ENCODE data around the gene GLS. TPM values are rescaled to one million over a fixed set of nuclear protein-coding genes. Genes with fewer than 3 reads are reported as not detected.

The GLS gene
- total and polyA plus RNA-seq, 2 of the 13 experiments (the other 11 are each of a cell fraction or from before 2014, with no cell fraction given): 78.6 to 183 TPM

DNA sequence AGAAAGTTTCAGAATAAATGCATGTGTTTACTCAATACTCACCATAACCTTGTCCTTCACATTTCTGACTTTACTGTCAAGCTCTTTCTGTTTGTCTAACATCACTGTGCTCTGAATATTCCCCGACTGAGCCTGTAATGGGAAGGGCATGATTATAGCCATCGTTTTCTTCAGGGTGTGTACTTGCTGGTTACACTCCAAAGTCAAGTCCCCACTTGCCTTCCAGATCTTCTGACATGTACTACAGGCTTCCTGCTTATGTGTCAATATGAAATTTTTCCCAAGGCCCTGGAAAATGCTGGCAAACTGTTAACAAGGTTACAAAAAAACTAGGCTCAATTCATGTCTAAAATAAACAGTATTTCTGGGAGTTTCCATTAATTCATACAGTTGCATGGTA lies 120.4 kb downstream of the GLS start:
- H3K27ac ChIP-seq (ENCODE audit: extremely low read length, insufficient read depth, low read length): no peak overlapping the region
- POLR2A ChIA-PET: no interaction called here

More for the DNA sequence above, 120.4 kb downstream of the GLS start:
- no peak for FAIRE-seq
- no peak for DNase-seq (ENCODE audit: low spot score)
- CTCF ChIA-PET (ENCODE audit: low intra/inter-chr PET ratio, low total read pairs): no interaction called here
- Histone ChIP-seq H3K4me2 (ENCODE audit: low read depth, low read length) (no peak overlapping the region), H3K9me3 (ENCODE audit: low read length) (no peaks in the 10 kb centered on the region), H3K27me3 (ENCODE audit: control insufficient read depth in 1 of 2, insufficient read depth in 2 of 2, low read length in 2 of 2) (no peaks in the 10 kb centered on the region), H4K20me1 (ENCODE audit: insufficient read depth, low read length) (no peaks in the 10 kb centered on the region; the same call in 1 of the 2 replicates), H2AFZ (ENCODE audit: low read length) (no peak overlapping the region), H3K9ac (ENCODE audit: insufficient read depth, low read depth, low read length) (no peak overlapping the region), H3K4me3 (replicated peaks in 1 of 3; ENCODE audit: insufficient read depth in 1 of 3, low read depth in 2 of 3, low read length in 3 of 3) (no peak overlapping the region), H3K36me3 (replicated peaks in 1 of 2; ENCODE audit: control insufficient read depth in 1 of 2, insufficient read depth in 2 of 2, low read length in 2 of 2) (peaks cover 35 to 86% of the 10 kb centered on the region in 2 experiments), H3K4me1 (ENCODE audit: insufficient read depth, low read length) (no peaks in the 10 kb centered on the region), H3K79me2 (ENCODE audit: insufficient read depth, low read length) (no peaks in the 10 kb centered on the region)
- BruUV-seq (replicated peaks): no TSS peak
- ATAC-seq: no peak
- intact Hi-C loops (cut with micrococcal nuclease; ENCODE audit: unreplicated experiment) (no loop called here), in situ Hi-C loops (cut with HindIII; ENCODE audit: extremely low pct_ligation_motif_present, low pct_unique_long_range_greater_than_20kb) (no loop called here)
- TF ChIP-seq KMT2A (CRISPR knock-in tag; IDR thresholded peaks at IDR 0.05): no peak
- TF ChIP-seq, protein P1, sequence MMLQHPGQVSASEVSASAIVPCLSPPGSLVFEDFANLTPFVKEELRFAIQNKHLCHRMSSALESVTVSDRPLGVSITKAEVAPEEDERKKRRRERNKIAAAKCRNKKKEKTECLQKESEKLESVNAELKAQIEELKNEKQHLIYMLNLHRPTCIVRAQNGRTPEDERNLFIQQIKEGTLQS (CRISPR knock-in tag; IDR thresholded peaks at IDR 0.05): no peak
- TF ChIP-seq, protein P2, sequence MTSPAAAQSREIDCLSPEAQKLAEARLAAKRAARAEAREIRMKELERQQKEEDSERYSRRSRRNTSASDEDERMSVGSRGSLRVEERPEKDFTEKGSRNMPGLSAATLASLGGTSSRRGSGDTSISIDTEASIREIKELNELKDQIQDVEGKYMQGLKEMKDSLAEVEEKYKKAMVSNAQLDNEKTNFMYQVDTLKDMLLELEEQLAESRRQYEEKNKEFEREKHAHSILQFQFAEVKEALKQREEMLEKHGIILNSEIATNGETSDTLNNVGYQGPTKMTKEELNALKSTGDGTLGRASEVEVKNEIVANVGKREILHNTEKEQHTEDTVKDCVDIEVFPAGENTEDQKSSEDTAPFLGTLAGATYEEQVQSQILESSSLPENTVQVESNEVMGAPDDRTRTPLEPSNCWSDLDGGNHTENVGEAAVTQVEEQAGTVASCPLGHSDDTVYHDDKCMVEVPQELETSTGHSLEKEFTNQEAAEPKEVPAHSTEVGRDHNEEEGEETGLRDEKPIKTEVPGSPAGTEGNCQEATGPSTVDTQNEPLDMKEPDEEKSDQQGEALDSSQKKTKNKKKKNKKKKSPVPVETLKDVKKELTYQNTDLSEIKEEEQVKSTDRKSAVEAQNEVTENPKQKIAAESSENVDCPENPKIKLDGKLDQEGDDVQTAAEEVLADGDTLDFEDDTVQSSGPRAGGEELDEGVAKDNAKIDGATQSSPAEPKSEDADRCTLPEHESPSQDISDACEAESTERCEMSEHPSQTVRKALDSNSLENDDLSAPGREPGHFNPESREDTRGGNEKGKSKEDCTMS (CRISPR knock-in tag; conservative IDR thresholded peaks at IDR 0.05): no peak
- TF ChIP-seq, protein P3, sequence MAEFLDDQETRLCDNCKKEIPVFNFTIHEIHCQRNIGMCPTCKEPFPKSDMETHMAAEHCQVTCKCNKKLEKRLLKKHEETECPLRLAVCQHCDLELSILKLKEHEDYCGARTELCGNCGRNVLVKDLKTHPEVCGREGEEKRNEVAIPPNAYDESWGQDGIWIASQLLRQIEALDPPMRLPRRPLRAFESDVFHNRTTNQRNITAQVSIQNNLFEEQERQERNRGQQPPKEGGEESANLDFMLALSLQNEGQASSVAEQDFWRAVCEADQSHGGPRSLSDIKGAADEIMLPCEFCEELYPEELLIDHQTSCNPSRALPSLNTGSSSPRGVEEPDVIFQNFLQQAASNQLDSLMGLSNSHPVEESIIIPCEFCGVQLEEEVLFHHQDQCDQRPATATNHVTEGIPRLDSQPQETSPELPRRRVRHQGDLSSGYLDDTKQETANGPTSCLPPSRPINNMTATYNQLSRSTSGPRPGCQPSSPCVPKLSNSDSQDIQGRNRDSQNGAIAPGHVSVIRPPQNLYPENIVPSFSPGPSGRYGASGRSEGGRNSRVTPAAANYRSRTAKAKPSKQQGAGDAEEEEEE (CRISPR knock-in tag; IDR thresholded peaks at IDR 0.05; ENCODE audit: borderline replicate concordance): no peak
- TF ChIP-seq HDAC1 (CRISPR knock-in tag; IDR thresholded peaks at IDR 0.05): no peak
- TF ChIP-seq, protein P4, sequence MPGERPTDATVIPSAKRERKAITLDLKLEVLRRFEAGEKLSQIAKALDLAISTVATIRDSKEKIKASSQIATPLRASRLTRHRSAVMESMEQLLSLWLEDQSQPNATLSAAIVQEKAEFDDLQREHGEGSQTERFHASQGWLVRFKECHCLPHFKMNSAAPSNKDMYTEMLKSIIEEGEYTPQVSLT (CRISPR knock-in tag; IDR thresholded peaks at IDR 0.05; ENCODE audit: borderline replicate concordance, low read depth): no peak
- TF ChIP-seq ZNF510 (CRISPR knock-in tag; IDR thresholded peaks at IDR 0.05; ENCODE audit: low read depth): no peak
- no peak for TF ChIP-seq U2AF1 (optimal IDR thresholded peaks at IDR 0.05; ENCODE audit: low read depth, low read length)
- no peak for TF ChIP-seq ZFY (CRISPR knock-in tag; IDR thresholded peaks at IDR 0.05)
- no peak for TF ChIP-seq HCFC1 (IDR thresholded peaks at IDR 0.05; ENCODE audit: low read depth, low read length)
- TF ChIP-seq, protein P5, sequence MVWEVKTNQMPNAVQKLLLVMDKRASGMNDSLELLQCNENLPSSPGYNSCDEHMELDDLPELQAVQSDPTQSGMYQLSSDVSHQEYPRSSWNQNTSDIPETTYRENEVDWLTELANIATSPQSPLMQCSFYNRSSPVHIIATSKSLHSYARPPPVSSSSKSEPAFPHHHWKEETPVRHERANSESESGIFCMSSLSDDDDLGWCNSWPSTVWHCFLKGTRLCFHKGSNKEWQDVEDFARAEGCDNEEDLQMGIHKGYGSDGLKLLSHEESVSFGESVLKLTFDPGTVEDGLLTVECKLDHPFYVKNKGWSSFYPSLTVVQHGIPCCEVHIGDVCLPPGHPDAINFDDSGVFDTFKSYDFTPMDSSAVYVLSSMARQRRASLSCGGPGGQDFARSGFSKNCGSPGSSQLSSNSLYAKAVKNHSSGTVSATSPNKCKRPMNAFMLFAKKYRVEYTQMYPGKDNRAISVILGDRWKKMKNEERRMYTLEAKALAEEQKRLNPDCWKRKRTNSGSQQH (CRISPR knock-in tag; IDR thresholded peaks at IDR 0.05; ENCODE audit: low read depth): no peak
- WGBS (ENCODE audit: low lambda C conversion rate): 77% methylated on average over 2 of the region's 2 CpGs

Measured in HepG2 (cell line).